Measurements from ENCODE around the gene CEP112.

- TF ChIP-seq POLR2A (IDR thresholded peaks at IDR 0.05; ENCODE audit: extremely low read depth, insufficient read length) (no peak), CTCF (IDR thresholded peaks at IDR 0.05; ENCODE audit: low read depth, low read length) (no peak)
Measured at GRCh38 chr17:66172144-66172543, 19.8 kb downstream of the CEP112 start.

Data from NB4 (cell line).